Gastroesophageal sphincter (tissue), 4 donors: ENCODE measurements around the gene RBM15B. TPM values are rescaled to one million over a fixed set of nuclear protein-coding genes. Genes with fewer than 3 reads are reported as not detected.

Experiments
- ATAC-seq: fragments of 150-250 bp; one replicate; pipeline ENCODE4 v1.9.1; 2016; ENCODE audit warnings: mild to moderate bottlenecking, moderate library complexity
- H3K27ac ChIP-seq, 4 donors: fragments of 200-600 bp; sonication (generic) in 3 of 4; 1 replicate in 3 of 4; 2 replicates in 1 of 4; pipeline ENCODE4 v1.5.1; 2016 to 2019
- H3K27me3 ChIP-seq: fragments of 200-600 bp; sonication (generic); one replicate; pipeline ENCODE4 v1.5.1; 2019
- H3K36me3 ChIP-seq, 2 donors: fragments of 200-600 bp; sonication (generic); one replicate each; pipeline ENCODE4 v1.5.1; 2019; ENCODE audit warnings: control low read depth in 1 of 2
- H3K4me1 ChIP-seq, 3 donors: fragments of 200-600 bp; sonication (generic); 1 replicate in 2 of 3; 2 replicates in 1 of 3; pipeline ENCODE4 v1.5.1; 2016 to 2019; ENCODE audit warnings: control low read depth in 2 of 3
- H3K4me3 ChIP-seq, 2 donors: fragments of 200-600 bp; sonication (generic); one replicate each; pipeline ENCODE4 v1.5.1; 2019; ENCODE audit warnings: mild to moderate bottlenecking in 1 of 2, moderate library complexity in 1 of 2
- H3K9me3 ChIP-seq, 3 donors: fragments of 200-600 bp; sonication (generic); one replicate each; pipeline ENCODE4 v1.5.1; 2017 to 2019; ENCODE audit warnings: control low read depth in 2 of 3
- EP300 ChIP-seq: sonication (generic); formaldehyde crosslinking; IDR thresholded peaks from one replicate; pipeline ENCODE4 v1.6.1; 2017; ENCODE audit warnings: antibody characterized with exemption, mild to moderate bottlenecking
- POLR2A ChIP-seq, 2 donors: fragments of 450-650 bp; IDR thresholded peaks; one replicate each; pipeline ENCODE4 v1.6.1; 2017; ENCODE audit warnings: antibody characterized with exemption in 2 of 2, mild to moderate bottlenecking in 2 of 2, moderate library complexity in 1 of 2
- POLR2AphosphoS5 ChIP-seq: sonication (generic); formaldehyde crosslinking; IDR thresholded peaks from one replicate; pipeline ENCODE4 v1.6.1; 2017; ENCODE audit warnings: antibody characterized with exemption
- WGBS, 2 donors: methylation state at CpG; one replicate each; pipeline ENCODE4 v1.1.5; 2018; ENCODE audit warnings: low coverage in 1 of 2; 5-methylcytosine and 5-hydroxymethylcytosine counted together
- total RNA-seq, 4 donors: library from RNA; depleted of rRNA; stranded (reverse); fragments of >200 nt; gene quantifications; one replicate each; pipeline ENCODE4 v1.1.0, GENCODE V29; 2016
- TF ChIP-seq, protein P1 (sequence below), 4 experiments: fragments of 200-600 bp in 2 of 4; fragments of 450-650 bp in 2 of 4; sonication (generic) in 1 of 4; IDR thresholded peaks; one replicate each; pipeline ENCODE4 v1.5.1; 2017 to 2019; ENCODE audit warnings: antibody characterized with exemption in 4 of 4, mild to moderate bottlenecking in 2 of 4, moderate library complexity in 2 of 4

The RBM15B gene
- total RNA-seq, 4 donors from 2014 or later = 28.5 to 51.1 (median 32.7) TPM

DNA sequence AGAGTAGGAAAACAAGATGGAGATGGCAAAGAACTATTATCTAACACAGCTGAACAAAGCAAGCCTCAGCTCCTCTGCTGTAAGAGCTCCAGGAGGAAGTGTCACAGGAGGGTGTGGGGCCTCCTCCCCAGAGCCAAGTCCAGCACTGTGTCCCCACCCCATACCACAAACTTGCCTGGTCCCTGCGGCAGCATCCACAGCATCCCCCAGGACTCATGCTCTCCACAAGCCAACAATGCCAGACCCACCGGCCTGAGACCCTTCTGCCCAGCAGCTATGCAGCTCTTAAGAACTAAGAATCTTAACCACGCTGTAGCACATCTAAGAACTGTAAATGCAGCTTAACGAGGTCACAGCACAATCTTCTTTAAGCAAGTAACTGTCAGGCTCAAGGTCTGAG lies 9.1 kb downstream of the RBM15B start:
- ATAC-seq = peak; percentile 24
- TF ChIP-seq EP300 (no peak), POLR2A (IDR thresholded peaks at IDR 0.05) (no peak), POLR2AphosphoS5 (no peak)
- TF ChIP-seq, protein P1, sequence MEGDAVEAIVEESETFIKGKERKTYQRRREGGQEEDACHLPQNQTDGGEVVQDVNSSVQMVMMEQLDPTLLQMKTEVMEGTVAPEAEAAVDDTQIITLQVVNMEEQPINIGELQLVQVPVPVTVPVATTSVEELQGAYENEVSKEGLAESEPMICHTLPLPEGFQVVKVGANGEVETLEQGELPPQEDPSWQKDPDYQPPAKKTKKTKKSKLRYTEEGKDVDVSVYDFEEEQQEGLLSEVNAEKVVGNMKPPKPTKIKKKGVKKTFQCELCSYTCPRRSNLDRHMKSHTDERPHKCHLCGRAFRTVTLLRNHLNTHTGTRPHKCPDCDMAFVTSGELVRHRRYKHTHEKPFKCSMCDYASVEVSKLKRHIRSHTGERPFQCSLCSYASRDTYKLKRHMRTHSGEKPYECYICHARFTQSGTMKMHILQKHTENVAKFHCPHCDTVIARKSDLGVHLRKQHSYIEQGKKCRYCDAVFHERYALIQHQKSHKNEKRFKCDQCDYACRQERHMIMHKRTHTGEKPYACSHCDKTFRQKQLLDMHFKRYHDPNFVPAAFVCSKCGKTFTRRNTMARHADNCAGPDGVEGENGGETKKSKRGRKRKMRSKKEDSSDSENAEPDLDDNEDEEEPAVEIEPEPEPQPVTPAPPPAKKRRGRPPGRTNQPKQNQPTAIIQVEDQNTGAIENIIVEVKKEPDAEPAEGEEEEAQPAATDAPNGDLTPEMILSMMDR (IDR thresholded peaks at IDR 0.05) = no peak
- peaks cover 0 to 29% (median 4%) of the 10 kb centered on the region in 3 donors for H3K4me1 ChIP-seq
- 90 to 94% methylated on average over 2 to 4 of the region's 4 CpGs for WGBS, 2 donors
- no peaks in the 10 kb centered on the region for H3K9me3 ChIP-seq
- no peaks in the 10 kb centered on the region for H3K27me3 ChIP-seq
- H3K36me3 ChIP-seq = peaks cover 0 to 91% of the 10 kb centered on the region in 2 donors
- no peak overlapping the region for H3K27ac ChIP-seq
- H3K4me3 ChIP-seq = no peak overlapping the region

GRCh38 chr3:51401735-51402134 lies 10.7 kb downstream of the RBM15B start:
- ATAC-seq = peak; percentile 58

GRCh38 chr3:51403675-51404074 lies 12.6 kb downstream of the RBM15B start:
- Histone ChIP-seq H3K27me3 (no peaks in the 10 kb centered on the region), H3K4me3 (no peak overlapping the region), H3K36me3 (peaks cover 0 to 74% of the 10 kb centered on the region in 2 donors), H3K27ac (no peak overlapping the region), H3K4me1 (no peaks in the 10 kb centered on the region), H3K9me3 (no peaks in the 10 kb centered on the region)
- TF ChIP-seq, protein P1 (IDR thresholded peaks at IDR 0.05) = no peak
- TF ChIP-seq POLR2A (IDR thresholded peaks at IDR 0.05) (no peak), EP300 (no peak), POLR2AphosphoS5 (no peak)
- no peak for ATAC-seq

More at GRCh38 chr3:51401735-51402134, 10.7 kb downstream of the RBM15B start:
- TF ChIP-seq POLR2AphosphoS5 (no peak), POLR2A (IDR thresholded peaks at IDR 0.05) (no peak), EP300 (no peak)
- TF ChIP-seq, protein P1 (IDR thresholded peaks at IDR 0.05) = no peak
- peaks cover 0 to 13% (median 0%) of the 10 kb centered on the region in 3 donors for H3K4me1 ChIP-seq
- WGBS, 2 donors = 93% methylated on average over 4 of the region's 4 CpGs; no CpG with 5 or more reads in 1 of the 2 donors
- H3K36me3 ChIP-seq = peaks cover 0 to 80% of the 10 kb centered on the region in 2 donors
- H3K4me3 ChIP-seq = no peak overlapping the region
- H3K27me3 ChIP-seq = no peaks in the 10 kb centered on the region
- no peaks in the 10 kb centered on the region for H3K9me3 ChIP-seq
- no peak overlapping the region for H3K27ac ChIP-seq

- Histone ChIP-seq H3K9me3 (no peaks in the 10 kb centered on the region), H3K4me1 (no peaks in the 10 kb centered on the region), H3K4me3 (no peak overlapping the region), H3K36me3 (peaks cover 0 to 72% of the 10 kb centered on the region in 2 donors), H3K27me3 (no peaks in the 10 kb centered on the region), H3K27ac (no peak overlapping the region)
- 92% methylated on average over 2 of the region's 2 CpGs; no CpG with 5 or more reads in 1 of the 2 donors for WGBS, 2 donors
- no peak for TF ChIP-seq POLR2AphosphoS5
- no peak for TF ChIP-seq POLR2A (IDR thresholded peaks at IDR 0.05)
- no peak for TF ChIP-seq EP300
- TF ChIP-seq, protein P1 (IDR thresholded peaks at IDR 0.05) = no peak
- no peak for ATAC-seq
Observed at GRCh38 chr3:51408021-51408420, 16.9 kb downstream of the RBM15B start.

GRCh38 chr3:51408813-51409212 lies 17.7 kb downstream of the RBM15B start:
- Histone ChIP-seq H3K36me3 (peaks cover 0 to 75% of the 10 kb centered on the region in 2 donors), H3K9me3 (no peaks in the 10 kb centered on the region), H3K27ac (no peak overlapping the region), H3K27me3 (no peaks in the 10 kb centered on the region), H3K4me1 (no peaks in the 10 kb centered on the region), H3K4me3 (no peak overlapping the region)
- WGBS, 2 donors = 33 to 60% methylated on average over 1 to 2 of the region's 2 CpGs
- no peak for TF ChIP-seq POLR2AphosphoS5
- TF ChIP-seq, protein P1 (IDR thresholded peaks at IDR 0.05) = no peak
- TF ChIP-seq POLR2A (IDR thresholded peaks at IDR 0.05) = no peak
- TF ChIP-seq EP300 = no peak
- no peak for ATAC-seq
